Measurements from ENCODE around the gene CNTN5.

The CNTN5 gene

GRCh38 chr11:100294748-100295147 is 1274.0 kb downstream of the CNTN5 start:
- DNase-seq (ENCODE audit: low read depth in 1 of 2, low spot score in 1 of 2), result no peak

GRCh38 chr11:100296051-100296679 is 1275.4 kb downstream of the CNTN5 start:
- no peak for DNase-seq (ENCODE audit: low read depth in 1 of 2, low spot score in 1 of 2)

- DNase-seq (ENCODE audit: low read depth in 1 of 2, low spot score in 1 of 2), result no peak
Measured at GRCh38 chr11:100297516-100297915, 1276.8 kb downstream of the CNTN5 start.

GRCh38 chr11:100302824-100303223 is 1282.1 kb downstream of the CNTN5 start:
- DNase-seq (ENCODE audit: low read depth in 1 of 2, low spot score in 1 of 2), result no peak

- DNase-seq (ENCODE audit: low read depth in 1 of 2, low spot score in 1 of 2), result no peak
Measured at GRCh38 chr11:100303897-100304296, 1283.1 kb downstream of the CNTN5 start.

- DNase-seq (ENCODE audit: low read depth in 1 of 2, low spot score in 1 of 2), result no peak
Measured at GRCh38 chr11:100308202-100308601, 1287.5 kb downstream of the CNTN5 start.

GRCh38 chr11:100315946-100316345 is 1295.2 kb downstream of the CNTN5 start:
- DNase-seq (ENCODE audit: low read depth in 1 of 2, low spot score in 1 of 2), result no peak

- no peak for DNase-seq (ENCODE audit: low read depth in 1 of 2, low spot score in 1 of 2)
Measured at GRCh38 chr11:100316952-100317351, 1296.2 kb downstream of the CNTN5 start.

GRCh38 chr11:100319691-100320090 is 1298.9 kb downstream of the CNTN5 start:
- DNase-seq (ENCODE audit: low read depth in 1 of 2, low spot score in 1 of 2), result no peak

GRCh38 chr11:100328626-100329340 is 1308.0 kb downstream of the CNTN5 start:
- no peak for DNase-seq (ENCODE audit: low read depth in 1 of 2, low spot score in 1 of 2)

- no peak for DNase-seq (ENCODE audit: low read depth in 1 of 2, low spot score in 1 of 2)
Measured at GRCh38 chr11:100329352-100329751, 1308.6 kb downstream of the CNTN5 start.

GRCh38 chr11:100336873-100337272 is 1316.1 kb downstream of the CNTN5 start:
- DNase-seq (ENCODE audit: low read depth in 1 of 2, low spot score in 1 of 2), result no peak

GRCh38 chr11:100338144-100338840 is 1317.5 kb downstream of the CNTN5 start:
- DNase-seq (ENCODE audit: low read depth in 1 of 2, low spot score in 1 of 2), result no peak

GRCh38 chr11:100340466-100341319 is 1319.9 kb downstream of the CNTN5 start:
- DNase-seq (ENCODE audit: low read depth in 1 of 2, low spot score in 1 of 2), result no peak

GRCh38 chr11:100353083-100353482 is 1332.3 kb downstream of the CNTN5 start:
- DNase-seq (ENCODE audit: low read depth in 1 of 2, low spot score in 1 of 2), result no peak

GRCh38 chr11:100354736-100355135 is 1334.0 kb downstream of the CNTN5 start:
- no peak for DNase-seq (ENCODE audit: low read depth in 1 of 2, low spot score in 1 of 2)

- DNase-seq (ENCODE audit: low read depth in 1 of 2, low spot score in 1 of 2), result no peak
Measured at GRCh38 chr11:100356035-100356434, 1335.3 kb downstream of the CNTN5 start.

- DNase-seq (ENCODE audit: low read depth in 1 of 2, low spot score in 1 of 2), result no peak
Measured at GRCh38 chr11:100359281-100359680, 1338.5 kb downstream of the CNTN5 start.

- DNase-seq (ENCODE audit: low read depth in 1 of 2, low spot score in 1 of 2), result no peak
Measured at GRCh38 chr11:100367892-100368291, 1347.1 kb downstream of the CNTN5 start.

GRCh38 chr11:100383357-100383865 is 1362.7 kb downstream of the CNTN5 start:
- DNase-seq (ENCODE audit: low read depth in 1 of 2, low spot score in 1 of 2), result no peak

GRCh38 chr11:100396266-100396665 is 1375.5 kb downstream of the CNTN5 start:
- DNase-seq (ENCODE audit: low read depth in 1 of 2, low spot score in 1 of 2), result no peak
